Gastroesophageal sphincter (tissue), 4 donors: ENCODE results near the gene IKZF1. TPM values are rescaled to one million over a fixed set of nuclear protein-coding genes. Genes with fewer than 3 reads are reported as not detected.

Experiments used
- ATAC-seq: fragments of 150-250 bp; one replicate; pipeline ENCODE4 v1.9.1; 2016; ENCODE audit warnings: mild to moderate bottlenecking, moderate library complexity
- H3K27ac ChIP-seq, 4 donors: fragments of 200-600 bp; sonication (generic) in 3 of 4; 1 replicate in 3 of 4; 2 replicates in 1 of 4; pipeline ENCODE4 v1.5.1; 2016 to 2019
- H3K27me3 ChIP-seq: fragments of 200-600 bp; sonication (generic); one replicate; pipeline ENCODE4 v1.5.1; 2019
- H3K36me3 ChIP-seq, 2 donors: fragments of 200-600 bp; sonication (generic); one replicate each; pipeline ENCODE4 v1.5.1; 2019; ENCODE audit warnings: control low read depth in 1 of 2
- H3K4me1 ChIP-seq, 3 donors: fragments of 200-600 bp; sonication (generic); 1 replicate in 2 of 3; 2 replicates in 1 of 3; pipeline ENCODE4 v1.5.1; 2016 to 2019; ENCODE audit warnings: control low read depth in 2 of 3
- H3K4me3 ChIP-seq, 2 donors: fragments of 200-600 bp; sonication (generic); one replicate each; pipeline ENCODE4 v1.5.1; 2019; ENCODE audit warnings: mild to moderate bottlenecking in 1 of 2, moderate library complexity in 1 of 2
- H3K9me3 ChIP-seq, 3 donors: fragments of 200-600 bp; sonication (generic); one replicate each; pipeline ENCODE4 v1.5.1; 2017 to 2019; ENCODE audit warnings: control low read depth in 2 of 3
- CTCF ChIP-seq, 4 experiments: fragments of 200-600 bp in 2 of 4; fragments of 450-650 bp in 2 of 4; sonication (generic) in 1 of 4; IDR thresholded peaks; one replicate each; pipeline ENCODE4 v1.5.1; 2017 to 2019; ENCODE audit warnings: antibody characterized with exemption in 4 of 4, mild to moderate bottlenecking in 2 of 4, moderate library complexity in 2 of 4
- EP300 ChIP-seq: sonication (generic); formaldehyde crosslinking; IDR thresholded peaks from one replicate; pipeline ENCODE4 v1.6.1; 2017; ENCODE audit warnings: antibody characterized with exemption, mild to moderate bottlenecking
- POLR2A ChIP-seq, 2 donors: fragments of 450-650 bp; IDR thresholded peaks; one replicate each; pipeline ENCODE4 v1.6.1; 2017; ENCODE audit warnings: antibody characterized with exemption in 2 of 2, mild to moderate bottlenecking in 2 of 2, moderate library complexity in 1 of 2
- POLR2AphosphoS5 ChIP-seq: sonication (generic); formaldehyde crosslinking; IDR thresholded peaks from one replicate; pipeline ENCODE4 v1.6.1; 2017; ENCODE audit warnings: antibody characterized with exemption
- whole genome bisulfite sequencing, 2 donors: methylation state at CpG; one replicate each; pipeline ENCODE4 v1.1.5; 2018; ENCODE audit warnings: low coverage in 1 of 2; 5-methylcytosine and 5-hydroxymethylcytosine counted together
- total RNA-seq, 4 donors: library from RNA; depleted of rRNA; stranded (reverse); fragments of >200 nt; gene quantifications; one replicate each; pipeline ENCODE4 v1.1.0, GENCODE V29; 2016

IKZF1 gene
- total RNA-seq, 4 donors from 2014 or later: 2.5 to 14.1 (median 5.9) TPM

GRCh38 chr7:50394315-50394714, 89.8 kb downstream of the IKZF1 start:
- Histone ChIP-seq H3K4me1 (no peaks in the 10 kb centered on the region), H3K27ac (no peak overlapping the region), H3K4me3 (no peak overlapping the region), H3K27me3 (peaks cover 29% of the 10 kb centered on the region), H3K36me3 (no peaks in the 10 kb centered on the region), H3K9me3 (no peaks in the 10 kb centered on the region)
- ATAC-seq: no peak
- TF ChIP-seq POLR2A (IDR thresholded peaks at IDR 0.05): no peak
- TF ChIP-seq CTCF (IDR thresholded peaks at IDR 0.05): no peak
- WGBS, 2 donors: 88% methylated on average over 1 of the region's 1 CpG; no CpG with 5 or more reads in 1 of the 2 donors

GRCh38 chr7:50396856-50397255, 92.3 kb downstream of the IKZF1 start:
- TF ChIP-seq EP300: no peak
- no peak for TF ChIP-seq POLR2A (IDR thresholded peaks at IDR 0.05)
- no peak for TF ChIP-seq CTCF (IDR thresholded peaks at IDR 0.05)
- no peak for TF ChIP-seq POLR2AphosphoS5
- peaks cover 0 to 4% (median 0%) of the 10 kb centered on the region in 3 donors for H3K4me1 ChIP-seq
- H3K27me3 ChIP-seq: peaks cover 54% of the 10 kb centered on the region
- no peak for ATAC-seq
- no peaks in the 10 kb centered on the region for H3K9me3 ChIP-seq
- 76 to 83% methylated on average over 1 to 2 of the region's 2 CpGs for WGBS, 2 donors
- H3K36me3 ChIP-seq: no peaks in the 10 kb centered on the region
- H3K27ac ChIP-seq: no peak overlapping the region
- no peak overlapping the region for H3K4me3 ChIP-seq

GRCh38 chr7:50397320-50397970, 92.9 kb downstream of the IKZF1 start:
- Histone ChIP-seq H3K9me3 (no peaks in the 10 kb centered on the region), H3K36me3 (no peaks in the 10 kb centered on the region), H3K27ac (no peak overlapping the region), H3K4me3 (no peak overlapping the region), H3K4me1 (peaks cover 0 to 4% (median 0%) of the 10 kb centered on the region in 3 donors), H3K27me3 (peaks cover 54% of the 10 kb centered on the region)
- 58 to 68% methylated on average over 2 of the region's 2 CpGs for WGBS, 2 donors
- TF ChIP-seq POLR2A (IDR thresholded peaks at IDR 0.05) (no peak), POLR2AphosphoS5 (no peak), EP300 (no peak), CTCF (IDR thresholded peaks at IDR 0.05) (no peak)
- ATAC-seq: no peak

GRCh38 chr7:50397971-50398324, 93.4 kb downstream of the IKZF1 start:
- Histone ChIP-seq H3K27me3 (peaks cover 58% of the 10 kb centered on the region), H3K4me1 (peaks cover 0 to 4% (median 0%) of the 10 kb centered on the region in 3 donors), H3K9me3 (no peaks in the 10 kb centered on the region), H3K36me3 (no peaks in the 10 kb centered on the region), H3K27ac (no peak overlapping the region), H3K4me3 (no peak overlapping the region)
- TF ChIP-seq POLR2AphosphoS5 (no peak), POLR2A (IDR thresholded peaks at IDR 0.05) (no peak), CTCF (IDR thresholded peaks at IDR 0.05) (no peak), EP300 (no peak)
- WGBS, 2 donors: 60 to 79% methylated on average over 1 of the region's 1 CpG
- ATAC-seq: no peak

GRCh38 chr7:50399206-50399605, 94.7 kb downstream of the IKZF1 start:
- Histone ChIP-seq H3K4me3 (no peak overlapping the region), H3K27ac (no peak overlapping the region), H3K4me1 (peaks cover 0 to 4% (median 0%) of the 10 kb centered on the region in 3 donors), H3K36me3 (no peaks in the 10 kb centered on the region), H3K27me3 (peaks cover 58% of the 10 kb centered on the region), H3K9me3 (no peaks in the 10 kb centered on the region)
- no peak for ATAC-seq
- no peak for TF ChIP-seq CTCF (IDR thresholded peaks at IDR 0.05)
- TF ChIP-seq POLR2A (IDR thresholded peaks at IDR 0.05): no peak
- no peak for TF ChIP-seq EP300
- no peak for TF ChIP-seq POLR2AphosphoS5
- WGBS, 2 donors: 76 to 82% methylated on average over 1 of the region's 1 CpG
